Activated CD4-positive, alpha-beta T cell treated with anti-CD3 and anti-CD28 coated beads, Interleukin-2, Interleukin-6, amounts not matched to agents 100 ng/mL and 50 ng/mL, durations not matched to agents 16 hours and 8 hours (primary cell): ENCODE results near the gene FBXO41.
A peak's percentile ranks its signal among the peaks of the same experiment; 100 is the strongest.

Experiments used
- DNase-seq: peaks from one replicate; pipeline ENCODE4 v3.0.0-alpha.2; 2020

The FBXO41 gene

DNA sequence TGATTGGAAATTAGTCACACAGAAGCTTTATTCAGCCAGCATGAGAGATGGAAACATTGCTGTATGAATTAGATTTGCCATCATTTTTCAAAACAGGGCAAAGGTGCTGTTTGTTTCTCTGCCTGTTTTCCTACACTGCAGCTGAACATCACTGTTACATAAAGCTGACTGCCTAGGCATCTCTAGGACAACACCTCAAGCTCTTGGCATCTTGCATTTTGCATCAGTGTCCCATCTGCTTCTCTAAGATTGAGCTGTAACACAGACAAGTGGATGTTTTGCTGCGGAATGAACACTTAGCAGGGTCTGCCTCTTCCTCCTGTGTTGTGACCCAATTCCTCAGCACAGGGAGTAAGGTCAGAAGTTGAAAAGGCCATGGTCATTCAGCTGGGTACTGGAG, 45.3 kb downstream of the FBXO41 start:
- DNase-seq, result no peak

DNA sequence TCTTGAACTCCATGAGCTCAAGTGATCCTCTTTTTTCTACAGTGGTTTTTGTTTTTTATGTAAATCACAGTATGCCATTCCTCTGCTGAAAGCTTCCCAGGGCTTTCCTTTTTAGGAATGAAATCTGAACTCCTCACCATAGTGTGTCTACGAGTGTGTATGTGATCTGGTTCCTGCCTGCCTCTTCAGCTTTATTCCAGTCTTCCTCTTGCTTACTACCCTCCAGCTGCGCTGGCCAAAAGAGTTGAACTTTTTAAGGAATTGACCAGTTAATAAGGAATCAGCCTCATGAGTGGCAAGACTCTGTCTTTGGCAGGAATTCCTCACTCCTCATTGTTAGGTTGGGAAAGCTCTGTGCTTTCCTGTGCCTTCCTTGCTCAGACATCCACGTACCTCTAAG, 46.1 kb downstream of the FBXO41 start:
- DNase-seq, result no peak

DNA sequence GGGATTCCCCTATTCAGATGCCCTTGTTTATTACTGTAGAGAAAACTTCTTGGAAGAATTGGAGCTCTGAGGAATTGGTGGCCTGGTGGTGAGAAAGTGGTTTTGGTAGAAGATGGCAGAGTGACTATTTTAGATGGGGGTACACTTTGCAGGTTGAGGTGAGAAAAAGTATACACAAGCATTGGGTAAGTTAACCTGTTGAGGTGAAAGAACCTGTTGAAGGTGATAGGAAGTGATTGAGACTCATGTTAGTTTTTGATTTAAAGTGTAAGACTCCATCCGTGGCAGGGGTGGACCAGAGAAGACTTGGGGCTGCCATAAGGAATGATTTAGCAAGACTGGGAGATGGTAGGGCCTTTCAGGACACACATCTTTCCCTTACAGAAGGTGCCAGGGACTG, 47.1 kb downstream of the FBXO41 start:
- no peak for DNase-seq

DNA sequence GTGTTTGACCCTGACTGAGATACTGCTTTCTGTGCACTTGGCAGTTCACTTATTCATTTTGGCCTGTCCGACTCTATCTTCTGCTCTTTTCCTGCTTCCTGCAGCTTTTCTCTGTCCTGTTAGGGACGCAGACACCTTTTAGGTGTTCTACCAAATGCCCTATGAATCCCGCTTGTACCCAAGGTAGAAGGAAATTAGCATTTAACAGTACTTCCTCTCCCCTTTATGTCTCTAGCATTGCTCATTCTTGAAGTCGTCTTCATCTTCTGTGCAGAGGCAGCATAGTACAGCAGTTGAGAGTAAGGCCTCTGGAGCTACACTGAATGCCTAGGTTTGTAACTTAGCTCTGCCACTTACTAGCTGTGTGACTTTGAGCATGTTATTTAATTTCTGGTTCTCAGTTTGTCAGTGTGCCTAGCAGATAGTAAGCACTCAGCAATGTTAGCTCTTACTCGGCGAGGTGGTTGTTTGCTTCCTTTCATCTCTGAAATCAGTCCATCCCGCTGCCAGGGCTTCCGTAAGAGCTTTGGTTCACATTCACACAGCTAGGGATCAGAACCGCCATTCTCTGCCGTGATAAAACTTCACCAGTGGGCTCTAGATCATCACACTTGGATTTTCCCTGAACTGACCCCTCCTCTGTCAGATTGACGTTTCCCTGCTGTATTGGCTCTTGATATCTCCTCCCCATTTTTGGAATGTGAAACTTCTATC, 48.8 kb downstream of the FBXO41 start:
- DNase-seq, result no peak

DNA sequence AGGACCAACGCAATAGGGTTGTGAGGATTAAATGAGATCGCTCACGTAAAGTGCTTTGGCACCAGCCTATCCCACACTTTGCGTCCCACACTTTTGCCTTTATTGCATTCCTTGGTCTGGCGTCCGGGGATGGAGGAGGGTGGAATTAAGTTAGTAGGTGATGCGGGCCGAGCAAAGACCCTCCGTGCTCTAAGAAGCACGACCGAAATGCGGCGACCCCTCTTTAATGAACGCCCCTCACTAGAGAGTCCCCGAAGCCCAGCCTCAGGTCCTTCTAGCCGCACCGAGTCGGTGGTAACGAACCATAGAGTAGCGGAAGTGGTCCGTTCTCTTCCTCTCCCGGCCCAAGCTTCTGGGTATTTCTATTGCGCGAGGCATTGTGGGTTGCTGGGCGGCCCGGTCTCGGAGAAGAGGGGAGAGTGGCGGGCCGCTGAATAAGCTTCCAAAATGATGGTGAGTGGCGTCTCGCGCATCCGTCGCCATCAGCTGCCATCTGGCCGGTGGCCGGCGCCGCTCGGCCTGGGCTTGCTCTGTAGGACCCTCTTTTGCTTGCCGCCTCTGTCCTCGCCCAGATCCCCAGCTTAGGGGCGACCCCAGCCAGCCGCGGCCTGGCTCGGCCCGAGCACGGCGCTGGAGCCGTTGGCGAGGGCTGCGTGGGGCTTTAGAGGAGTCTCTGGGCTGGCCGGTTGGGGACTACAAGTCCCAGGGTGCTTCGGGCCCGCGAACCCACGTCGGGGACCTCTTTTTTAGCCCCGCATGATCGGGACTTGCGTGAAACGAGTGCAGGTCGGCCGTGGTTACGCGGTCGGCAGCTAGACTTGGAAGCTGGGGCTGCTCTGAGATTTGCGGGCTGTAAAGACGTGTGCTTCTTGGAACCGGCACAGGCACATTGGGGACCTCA, 50.1 kb downstream of the FBXO41 start, which contains the start of gene CCT7:
Gene CCT7, plus strand, starts transcription at position 377 of the 901 bp plus-strand sequence. Its CDS starts 71 bp downstream, at position 448.
- DNase-seq, result peak; percentile 93

DNA sequence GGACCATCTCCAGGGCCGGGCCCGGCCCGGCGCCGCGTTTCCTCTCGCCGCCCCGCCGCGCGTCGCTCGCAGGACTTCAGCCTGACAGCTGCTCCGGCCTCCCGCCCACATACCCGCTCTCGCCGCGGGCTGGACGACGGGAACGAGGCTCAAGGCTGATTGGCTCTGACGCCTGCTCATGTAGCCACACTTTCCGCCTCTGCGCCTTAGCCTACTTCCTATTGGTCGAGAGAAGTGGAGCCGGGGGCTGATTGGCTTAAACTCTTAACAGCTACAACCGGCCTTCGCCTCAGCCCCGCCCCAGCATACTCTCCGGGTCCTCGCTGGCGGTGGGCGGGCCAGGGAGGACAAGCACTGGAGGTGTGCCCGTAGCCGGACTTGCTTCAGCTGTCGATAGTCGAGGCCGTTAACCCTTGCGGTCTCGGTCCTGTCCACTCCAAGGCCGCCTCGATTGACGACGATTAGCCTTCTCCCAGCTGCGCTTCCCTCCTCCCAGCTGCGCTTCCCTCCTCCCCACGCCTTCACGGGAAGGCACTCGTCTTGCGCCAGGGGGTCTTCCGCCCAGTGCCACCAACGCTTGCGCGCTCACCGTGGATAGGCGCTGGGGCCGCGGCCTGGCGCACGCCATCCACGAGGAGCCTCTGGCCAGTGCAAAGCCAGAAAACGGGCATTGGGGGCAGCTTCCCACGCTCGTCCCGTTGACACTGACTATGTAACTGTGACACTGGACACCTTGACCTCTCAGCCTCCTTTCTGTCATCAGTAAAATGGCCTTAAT, 50.9 kb downstream of the FBXO41 start, which contains the start of gene PRADC1:
Gene PRADC1, minus strand, starts transcription at position 86 of the 778 bp plus-strand sequence. Its CDS starts 79 bp downstream, at position 7.
- DNase-seq, result peak; percentile 98

DNA sequence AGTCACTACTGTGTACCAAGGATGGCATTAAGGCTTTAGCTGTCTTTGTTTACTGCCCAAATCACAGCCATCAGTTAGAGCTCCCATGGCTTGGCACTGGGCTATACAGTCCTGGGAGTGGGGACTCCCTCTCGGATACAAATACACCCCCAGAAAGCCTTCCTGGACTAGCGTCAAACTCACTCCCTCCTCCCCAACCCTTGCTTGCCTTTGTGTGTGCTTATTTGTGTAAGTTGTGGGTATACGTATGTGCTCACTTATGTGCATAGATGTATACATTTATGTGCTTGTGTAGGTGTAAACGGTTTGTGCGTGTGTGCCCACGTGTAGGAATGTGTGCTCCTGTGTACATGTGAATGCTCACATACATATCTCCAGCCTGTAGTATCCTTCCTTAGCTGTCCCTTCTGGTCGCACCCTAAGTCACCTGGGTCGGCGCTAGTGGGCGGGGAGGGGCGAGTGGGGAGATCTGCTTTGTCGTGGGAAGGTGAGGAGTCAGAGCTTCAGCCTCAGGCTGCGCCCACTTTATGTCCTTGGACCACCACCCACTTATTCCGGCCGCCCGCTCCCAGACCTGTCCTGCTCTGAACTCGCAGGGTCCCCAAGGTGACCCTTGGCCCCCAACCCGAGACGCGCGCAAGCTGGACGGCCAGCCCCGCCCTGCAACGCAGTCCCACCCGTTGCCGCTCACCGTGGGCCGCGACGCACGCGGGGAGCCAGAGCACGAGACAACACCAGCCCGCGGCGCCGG, 51.7 kb downstream of the FBXO41 start:
- peak; percentile 44 for DNase-seq

DNA sequence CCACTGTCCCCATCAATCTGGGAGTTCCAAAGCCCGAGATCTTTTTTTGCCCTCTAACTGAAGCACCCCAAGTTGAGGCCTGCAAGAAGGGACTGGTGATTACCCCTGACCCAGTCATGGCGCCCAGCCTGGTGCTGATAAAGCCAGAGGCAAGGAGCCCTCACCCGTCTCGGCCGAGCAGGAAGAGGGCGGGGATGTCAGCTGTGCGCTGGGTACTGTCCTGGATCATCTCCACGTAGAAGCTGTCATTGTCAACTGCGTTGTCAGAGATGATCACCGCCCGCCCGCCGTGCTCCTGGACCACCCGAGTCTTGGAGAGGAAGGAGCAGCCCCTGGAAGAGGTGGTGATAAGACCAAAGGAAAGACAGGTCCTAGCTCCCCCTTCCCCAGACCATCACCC, 55.6 kb downstream of the FBXO41 start:
- DNase-seq, result no peak

DNA sequence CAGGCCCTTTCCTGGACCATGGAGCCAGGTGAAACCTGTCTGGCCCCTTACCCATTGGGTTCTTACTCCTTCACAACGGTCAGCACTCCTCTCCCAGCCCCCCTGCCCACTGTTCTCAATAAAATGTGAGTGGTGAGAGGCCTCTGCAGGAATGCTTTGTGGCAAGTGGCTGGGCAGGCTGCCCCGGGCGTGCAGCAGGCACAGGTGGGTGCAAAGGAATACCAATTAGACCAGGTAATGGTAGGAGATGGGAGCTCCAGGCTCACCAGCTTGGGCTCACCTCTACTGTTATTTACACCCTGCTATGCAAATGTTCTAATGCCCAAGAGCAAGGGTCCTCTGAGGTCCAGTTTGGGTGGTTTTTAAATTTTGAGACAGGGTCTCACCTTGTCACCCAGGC, 57.2 kb downstream of the FBXO41 start:
- DNase-seq, result no peak

DNA sequence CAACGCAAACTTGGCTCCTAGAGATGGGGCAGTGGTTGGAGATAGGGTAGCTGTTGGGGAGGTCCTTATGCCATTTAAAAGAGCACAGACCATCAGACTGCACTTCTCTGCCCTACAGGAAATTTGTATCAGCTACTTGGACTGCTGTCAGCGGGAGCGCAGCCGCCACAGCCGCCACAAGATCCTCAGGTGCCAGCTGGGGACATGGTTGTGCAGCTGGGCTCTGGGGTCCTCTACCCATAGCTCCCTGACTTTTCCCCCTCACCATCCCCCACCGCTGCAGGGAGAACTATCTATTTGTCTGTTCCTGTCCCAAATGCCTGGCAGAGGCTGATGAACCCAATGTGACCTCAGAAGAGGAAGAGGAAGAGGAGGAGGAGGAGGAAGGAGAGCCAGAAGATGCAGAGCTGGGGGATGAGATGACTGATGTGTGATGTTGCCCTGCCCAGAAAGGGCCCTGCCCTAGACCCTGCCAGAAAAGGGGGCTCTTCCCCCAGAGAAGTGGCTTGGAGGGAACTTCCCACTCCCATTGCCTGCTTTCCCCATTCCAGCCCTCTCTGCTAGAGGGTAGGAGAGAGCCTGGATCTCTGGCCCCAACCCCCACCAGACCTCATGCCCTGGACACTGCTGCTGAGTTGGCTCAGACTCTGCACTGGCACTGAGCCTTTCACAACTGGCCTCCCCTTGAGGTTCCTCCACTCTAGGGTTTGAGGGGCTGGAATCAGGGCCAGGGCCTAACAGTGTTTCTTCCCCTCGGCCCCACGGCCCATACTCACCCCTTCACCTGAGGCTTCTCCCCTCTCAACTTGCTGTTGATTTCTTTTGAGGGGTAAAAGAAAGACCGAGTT, 58.5 kb downstream of the FBXO41 start:
- no peak for DNase-seq

DNA sequence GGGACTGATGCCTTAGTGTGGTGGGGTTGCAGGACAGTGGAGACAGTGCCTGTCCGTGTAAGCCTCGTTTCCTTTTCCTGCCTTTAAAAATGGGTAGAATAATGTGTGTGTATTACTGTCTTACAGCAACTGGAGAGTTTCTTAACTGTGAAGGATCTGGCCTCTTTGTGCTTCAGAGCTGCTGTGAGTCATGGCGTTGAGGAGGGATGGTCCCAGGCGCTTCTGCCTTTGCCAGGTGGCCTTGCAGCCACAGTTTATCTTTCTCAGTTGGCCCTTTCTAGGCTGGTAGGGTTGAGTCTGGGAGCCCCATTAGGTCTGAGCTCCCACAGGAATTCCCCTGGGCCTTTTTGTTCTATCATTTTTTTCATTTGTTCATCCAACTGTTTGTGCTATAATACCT, 60.5 kb downstream of the FBXO41 start:
- DNase-seq, result no peak

DNA sequence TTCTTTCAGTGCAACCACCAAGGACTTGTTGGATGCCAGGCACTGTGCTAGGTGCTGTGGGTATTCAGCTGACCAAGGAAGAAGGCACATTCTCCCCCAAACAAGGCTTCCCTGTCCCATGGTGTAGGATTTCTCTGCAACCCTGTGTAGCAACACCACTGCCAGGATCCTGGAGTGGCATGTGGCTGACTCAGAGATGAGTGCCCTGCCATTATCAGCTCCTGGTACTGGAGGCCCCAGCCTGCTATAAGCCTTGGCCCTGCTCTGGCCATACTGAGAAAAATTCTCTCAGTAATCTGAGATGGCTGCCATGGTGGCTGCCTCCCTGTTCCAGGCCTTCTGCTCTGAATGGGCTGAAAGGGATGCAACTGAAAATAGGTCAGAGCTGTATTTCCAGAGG, 66.0 kb downstream of the FBXO41 start:
- DNase-seq, result no peak

DNA sequence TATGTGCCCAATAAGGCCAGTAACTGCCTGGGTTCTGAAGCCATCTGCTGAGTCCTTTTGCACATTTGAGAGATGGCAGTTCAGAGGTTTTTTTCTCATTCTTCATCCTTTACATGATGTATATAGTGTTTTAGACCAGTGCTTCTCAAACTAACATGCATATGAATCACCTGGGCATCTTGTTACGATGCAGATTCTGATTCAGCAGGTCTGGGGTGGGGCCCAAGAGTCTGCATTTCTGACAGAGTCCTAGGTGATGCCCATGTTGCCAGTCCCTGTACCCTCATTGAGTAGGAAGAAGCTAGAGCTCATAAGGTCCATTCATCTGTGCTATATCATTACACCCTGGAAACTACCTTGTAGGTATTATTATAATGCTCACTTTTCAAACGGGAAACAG, 66.5 kb downstream of the FBXO41 start:
- DNase-seq, result no peak

DNA sequence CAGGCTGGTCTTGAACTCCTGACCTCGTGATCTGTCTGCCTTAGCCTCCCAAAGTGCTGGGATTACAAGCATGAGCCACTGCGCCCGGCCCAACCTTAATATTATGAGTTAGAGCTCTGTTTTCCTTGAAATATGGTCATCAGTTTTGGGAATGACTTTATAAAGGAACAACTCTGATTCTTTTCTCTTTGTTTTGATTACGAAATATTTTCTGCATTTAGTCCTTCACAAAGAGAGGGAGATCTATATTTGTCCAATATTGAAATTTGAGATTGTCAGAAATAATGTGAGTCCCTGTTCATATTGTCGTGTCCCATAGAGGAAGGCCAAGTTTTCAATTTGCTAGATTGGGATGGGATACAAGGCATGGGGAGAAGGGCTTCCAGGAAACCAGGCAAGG, 67.1 kb downstream of the FBXO41 start:
- no peak for DNase-seq

DNA sequence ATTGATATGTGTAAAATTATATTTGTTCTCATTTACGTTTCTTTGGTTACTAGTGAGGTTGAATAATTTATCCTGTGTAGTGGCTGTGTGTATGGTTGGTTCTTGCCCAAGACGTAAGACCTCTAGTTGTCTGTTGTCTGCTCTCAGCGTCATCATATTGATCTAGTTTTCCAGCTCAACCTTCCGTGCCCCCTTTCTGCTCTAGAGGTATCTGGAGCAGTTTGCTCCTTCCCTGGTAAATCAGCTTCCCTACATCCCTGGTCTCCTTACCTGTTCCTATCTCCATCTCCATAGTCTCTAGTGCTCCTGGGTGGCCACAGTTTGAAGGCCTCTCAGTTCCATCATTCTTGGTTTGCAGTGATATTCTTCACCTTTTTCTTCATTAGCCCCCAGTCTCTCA, 69.0 kb downstream of the FBXO41 start:
- DNase-seq, result no peak

DNA sequence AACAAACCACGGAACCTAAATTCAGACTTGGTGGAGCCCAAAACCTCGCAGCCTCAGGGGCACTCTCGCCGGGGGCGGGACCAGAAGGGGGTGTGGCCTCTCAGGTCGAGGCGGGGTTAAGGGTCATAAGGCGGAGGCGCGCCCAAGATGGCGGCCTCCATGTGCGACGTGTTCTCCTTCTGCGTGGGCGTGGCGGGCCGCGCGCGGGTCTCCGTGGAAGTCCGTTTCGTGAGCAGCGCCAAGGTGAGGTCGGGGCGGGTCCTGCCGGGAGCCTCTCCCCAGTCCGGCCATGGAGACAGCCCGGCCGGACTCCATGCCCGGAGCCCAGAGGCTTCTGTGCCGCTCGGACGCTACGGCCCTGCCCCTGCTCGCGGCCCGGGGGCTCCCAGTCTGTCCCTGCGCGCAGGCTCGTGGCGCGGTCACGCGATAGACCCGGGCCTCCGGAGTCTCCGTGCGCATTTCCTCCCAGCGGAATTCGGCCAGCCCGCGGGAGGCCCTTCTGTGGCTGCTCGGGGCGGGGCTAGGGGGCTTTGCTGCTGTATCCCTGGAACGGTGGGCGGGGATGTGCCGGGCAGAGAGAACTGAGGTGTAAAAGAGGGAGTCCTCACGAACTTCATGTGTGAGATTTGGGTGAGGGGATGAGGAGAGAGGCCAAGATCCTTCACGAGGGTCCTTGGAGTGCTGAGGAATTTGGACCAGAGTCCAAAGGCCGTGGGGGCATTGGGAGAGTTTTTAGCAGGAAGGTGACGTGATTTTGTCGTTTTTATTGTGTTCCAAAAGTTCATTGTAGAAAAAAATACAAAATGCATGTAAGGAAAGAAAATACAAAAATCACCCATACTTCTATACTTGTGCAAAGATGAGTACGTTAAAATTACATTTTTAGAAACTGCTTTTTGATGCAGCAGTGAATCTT, 69.9 kb downstream of the FBXO41 start, which contains the start of gene SMYD5:
Gene SMYD5, plus strand, starts transcription at position 126 of the 916 bp plus-strand sequence. Its CDS starts 22 bp downstream, at position 148.
- DNase-seq, result peak; percentile 94

DNA sequence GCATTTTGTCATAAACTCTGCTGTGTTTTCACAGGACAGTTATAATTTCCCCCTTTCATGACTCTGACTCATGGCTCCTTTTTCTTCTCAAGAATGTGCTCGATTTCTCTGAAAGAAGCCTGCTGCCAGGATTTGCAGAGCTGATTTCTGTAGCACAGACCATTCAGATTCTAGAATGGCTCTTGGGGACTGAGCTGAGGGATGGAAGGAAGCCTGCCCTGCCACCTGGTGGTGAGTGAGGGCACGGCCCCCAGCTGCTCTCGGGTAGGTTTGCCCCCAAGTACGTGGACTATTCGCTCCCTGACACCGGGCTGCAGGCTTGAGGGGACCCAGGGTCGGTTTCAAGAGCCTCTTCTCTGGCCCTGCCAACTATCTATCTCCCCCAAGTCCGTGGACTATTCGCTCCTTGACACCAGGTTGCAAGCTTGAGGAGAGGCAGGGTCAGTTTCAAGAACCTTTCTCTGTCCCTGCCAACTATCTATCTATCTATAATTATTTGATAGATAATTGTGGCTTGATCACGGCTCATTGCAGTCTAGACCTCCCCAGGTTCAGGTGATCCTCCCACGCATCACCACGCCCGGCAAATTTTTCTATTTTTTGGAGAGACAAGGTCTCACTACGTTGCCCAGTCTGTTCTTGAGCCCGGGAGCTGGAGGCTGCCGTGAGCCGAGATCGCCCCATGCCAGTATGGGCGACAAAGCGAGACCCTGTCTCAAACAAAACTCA, 71.7 kb downstream of the FBXO41 start:
- DNase-seq, result peak; percentile 80

DNA sequence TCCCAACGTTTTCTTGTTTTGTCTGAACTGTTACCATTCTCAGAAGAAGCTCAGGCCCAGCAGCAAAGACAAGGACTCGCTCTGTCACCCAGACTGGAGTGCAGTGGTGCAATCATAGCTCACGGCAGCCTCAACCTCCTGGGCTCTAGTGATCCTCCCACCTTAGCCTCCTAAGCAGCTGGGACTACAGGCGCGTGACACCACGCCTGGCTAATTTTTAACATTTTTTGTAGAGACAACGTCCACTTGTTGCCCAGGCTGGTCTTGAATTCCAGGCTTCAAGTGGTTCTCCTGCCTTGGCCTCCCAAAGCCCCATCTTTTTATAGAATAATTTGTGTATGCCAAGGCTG, 72.2 kb downstream of the FBXO41 start:
- no peak for DNase-seq

DNA sequence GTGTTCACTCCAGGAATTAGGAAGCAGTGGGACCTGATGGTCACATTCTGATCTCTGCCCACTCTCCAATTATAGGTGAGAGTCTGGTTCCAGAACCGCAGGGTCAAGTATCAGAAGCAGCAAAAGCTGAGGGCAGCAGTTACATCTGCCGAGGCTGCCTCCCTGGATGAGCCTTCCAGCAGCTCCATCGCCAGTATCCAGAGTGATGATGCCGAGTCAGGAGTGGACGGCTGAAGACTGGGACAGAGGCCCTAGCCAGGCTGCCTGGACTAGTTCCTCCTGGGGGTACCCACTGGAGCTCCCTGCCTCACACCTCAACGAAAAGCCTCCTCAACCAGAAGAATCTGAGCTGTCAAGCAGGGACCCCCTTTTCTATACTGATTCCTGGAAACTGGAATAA, 73.6 kb downstream of the FBXO41 start:
- DNase-seq, result no peak

DNA sequence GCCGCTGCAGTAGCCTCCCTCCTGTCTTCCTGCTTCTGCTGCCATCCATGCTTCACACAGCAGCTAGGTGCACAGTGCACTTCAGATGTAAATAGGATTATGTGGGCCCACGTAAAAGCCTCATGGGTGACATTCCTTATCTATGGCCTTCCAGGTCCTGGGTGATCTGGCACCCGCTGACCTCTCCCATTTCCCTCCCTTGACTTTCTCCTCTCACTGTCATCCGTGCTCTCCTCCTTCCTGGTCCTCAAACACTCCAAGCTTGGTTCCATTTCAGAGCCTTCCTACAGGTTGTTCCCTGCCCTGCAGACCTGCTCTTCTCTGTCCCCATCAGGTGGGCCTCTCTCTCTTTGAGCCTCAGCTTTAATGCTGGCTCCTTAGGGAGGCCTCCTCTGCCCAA, 74.3 kb downstream of the FBXO41 start:
- DNase-seq, result no peak
